ENCODE data around the gene SSBP3.
A peak's percentile ranks its signal among the peaks of the same experiment; 100 is the strongest.
"Not testable (repeated sequence)": the region's sequence is repeated elsewhere in the genome, so short reads cannot be mapped to it uniquely, and the experiment has no call there.

Gene SSBP3

GRCh38 chr1:54406339-54407153 is at the start of gene SSBP3:
SSBP3 (minus strand) TSS chr1:54406394.
- peak; percentile 99 for DNase-seq (ENCODE audit: low spot score)

DNA sequence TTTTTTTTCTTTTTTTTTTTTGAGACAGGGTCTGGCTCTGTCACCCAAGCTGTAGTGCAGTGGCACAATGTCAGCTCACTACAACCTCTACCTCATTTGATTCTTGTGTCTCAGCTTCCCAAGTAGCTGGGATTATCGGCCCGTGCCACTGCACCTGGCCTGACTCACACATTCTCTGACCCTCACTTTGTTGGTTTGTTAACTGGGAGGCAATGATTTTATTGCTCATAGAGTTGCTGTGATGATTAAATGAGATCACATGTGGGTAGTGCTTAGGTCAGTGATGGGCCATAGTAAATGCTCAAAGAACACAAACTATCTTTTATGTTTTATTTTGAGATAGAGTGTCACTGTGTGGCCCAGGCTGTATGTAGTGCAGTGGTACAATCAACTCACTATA is 47.3 kb upstream of the SSBP3 start:
- DNase-seq (ENCODE audit: low spot score) = no peak

DNA sequence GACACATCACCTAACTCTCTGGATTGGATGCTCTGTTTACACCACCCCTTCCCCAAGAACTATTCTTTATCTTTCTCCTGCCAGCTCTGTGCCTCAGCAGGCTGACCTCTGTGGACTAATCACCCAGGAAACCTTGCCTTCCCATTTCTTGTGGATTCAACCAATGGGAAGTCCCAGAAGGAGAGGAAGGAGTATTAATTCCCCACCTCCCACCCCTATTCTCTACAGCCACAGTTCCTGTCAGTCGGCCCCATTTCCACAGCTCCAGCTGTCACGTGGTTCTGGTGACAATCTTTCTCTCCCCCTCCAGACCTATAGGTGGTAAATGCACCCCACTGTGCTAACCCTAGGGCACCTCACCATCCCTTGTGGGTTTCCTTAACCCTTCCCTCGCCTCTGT is 46.8 kb upstream of the SSBP3 start:
- DNase-seq (ENCODE audit: low spot score) = no peak

DNA sequence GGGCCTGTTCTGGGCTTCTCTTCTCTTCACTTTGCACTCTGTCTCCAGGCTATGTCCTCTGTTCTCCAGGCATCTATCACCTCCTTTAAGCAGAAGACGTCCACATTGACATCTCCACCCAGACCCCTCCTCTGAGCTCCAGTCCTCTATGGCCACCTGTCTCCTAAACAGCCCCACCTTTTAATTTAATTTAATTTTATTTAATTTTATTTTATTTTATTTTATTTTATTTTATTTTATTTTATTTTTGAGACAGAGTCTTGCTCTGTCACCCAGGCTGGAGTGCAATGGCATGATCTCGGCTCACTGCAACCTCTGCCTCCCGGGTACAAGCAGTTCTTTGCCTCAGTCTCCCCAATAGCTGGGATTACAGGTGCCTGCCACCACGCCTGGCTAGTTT is 43.2 kb upstream of the SSBP3 start:
- DNase-seq (ENCODE audit: low spot score) = not testable (repeated sequence)

GRCh38 chr1:54448801-54449200 is 42.6 kb upstream of the SSBP3 start:
- not testable (repeated sequence) for DNase-seq (ENCODE audit: low spot score)

DNA sequence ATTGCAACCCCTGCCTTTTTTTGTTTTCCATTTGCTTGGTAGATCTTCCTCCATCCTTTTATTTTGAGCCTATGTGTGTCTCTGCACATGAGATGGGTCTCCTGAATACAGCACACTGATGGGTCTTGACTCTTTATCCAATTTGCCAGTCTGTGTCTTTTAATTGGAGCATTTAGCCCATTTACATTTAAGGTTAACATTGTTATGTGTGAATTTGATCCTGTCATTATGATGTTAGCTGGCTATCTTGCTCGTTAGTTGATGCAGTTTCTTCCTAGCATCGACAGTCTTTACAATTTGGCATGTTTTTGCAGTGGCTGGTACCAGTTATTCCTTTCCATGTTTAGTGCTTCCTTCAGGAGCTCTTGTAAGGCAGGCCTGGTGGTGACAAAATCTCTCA is 40.9 kb upstream of the SSBP3 start:
- DNase-seq (ENCODE audit: low spot score) = not testable (repeated sequence)

DNA sequence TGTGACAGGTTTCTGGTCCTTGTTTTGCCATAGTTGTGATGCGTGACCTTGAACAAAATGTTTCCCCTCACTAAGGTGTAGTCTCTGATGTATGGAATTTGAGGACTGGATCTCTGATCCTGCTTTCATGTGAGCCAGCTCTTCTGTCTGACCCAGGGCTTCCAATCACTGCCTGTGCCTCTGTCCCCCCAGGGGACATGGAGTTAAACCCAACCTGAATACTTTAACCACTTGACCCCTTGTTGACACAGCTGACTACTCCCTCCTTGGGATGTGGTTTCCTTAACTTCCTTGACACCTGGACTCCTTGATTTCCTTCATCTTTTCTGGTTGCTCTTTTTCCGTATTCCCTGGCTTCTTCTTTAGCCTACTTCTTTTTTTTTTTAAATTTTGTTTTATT is 36.0 kb upstream of the SSBP3 start:
- DNase-seq (ENCODE audit: low spot score) = no peak

- DNase-seq (ENCODE audit: low spot score) = peak; percentile 46
Observed at GRCh38 chr1:54439550-54440223, 33.5 kb upstream of the SSBP3 start.

GRCh38 chr1:54437783-54438182 is 31.6 kb upstream of the SSBP3 start:
- DNase-seq (ENCODE audit: low spot score) = no peak

GRCh38 chr1:54436826-54437225 is 30.6 kb upstream of the SSBP3 start:
- DNase-seq (ENCODE audit: low spot score) = no peak

DNA sequence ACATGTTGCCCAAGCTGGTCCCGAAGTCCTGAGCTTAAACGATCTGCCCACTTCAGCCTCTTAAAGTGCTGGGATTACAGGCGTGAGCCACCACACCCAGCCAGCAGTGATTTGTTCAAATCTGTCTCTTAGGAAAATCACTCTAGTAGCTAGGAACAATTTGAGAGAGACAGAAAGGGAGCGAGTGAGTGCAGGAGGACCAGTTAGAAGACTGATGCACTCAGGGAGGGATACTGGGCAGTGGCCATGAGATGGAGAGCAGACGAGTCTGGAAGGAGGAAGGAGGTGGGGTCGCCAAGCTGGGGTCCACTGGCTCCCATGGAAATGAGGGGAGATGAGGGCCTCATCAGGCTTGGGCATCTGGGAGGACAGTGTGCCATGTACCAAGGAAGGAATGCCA is 23.6 kb upstream of the SSBP3 start:
- no peak for DNase-seq (ENCODE audit: low spot score)

GRCh38 chr1:54428837-54429518 is 22.8 kb upstream of the SSBP3 start:
- DNase-seq (ENCODE audit: low spot score) = no peak

DNA sequence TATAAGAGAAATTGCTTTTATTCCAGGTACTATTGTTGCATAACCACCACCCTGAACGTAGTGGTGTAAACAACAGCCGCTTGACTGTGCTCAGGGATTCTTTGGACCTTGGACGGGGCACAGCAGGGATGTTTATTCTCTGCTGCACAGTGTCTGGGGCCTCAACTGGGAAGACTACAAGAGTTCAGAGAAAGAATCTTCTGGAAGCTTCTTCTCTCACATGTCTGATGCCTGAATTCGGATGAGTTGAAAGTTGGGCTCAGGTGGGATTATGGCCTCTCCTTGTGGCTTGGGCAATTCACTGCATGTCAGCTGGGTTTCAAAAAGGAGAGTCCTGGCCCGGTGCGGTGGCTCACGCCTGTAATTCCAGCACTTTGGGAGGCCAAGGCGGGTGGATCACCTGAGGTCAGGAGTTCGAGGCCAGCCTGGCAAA is 19.0 kb upstream of the SSBP3 start:
- DNase-seq (ENCODE audit: low spot score) = no peak

GRCh38 chr1:54424398-54424797 is 18.2 kb upstream of the SSBP3 start:
- no peak for DNase-seq (ENCODE audit: low spot score)

DNA sequence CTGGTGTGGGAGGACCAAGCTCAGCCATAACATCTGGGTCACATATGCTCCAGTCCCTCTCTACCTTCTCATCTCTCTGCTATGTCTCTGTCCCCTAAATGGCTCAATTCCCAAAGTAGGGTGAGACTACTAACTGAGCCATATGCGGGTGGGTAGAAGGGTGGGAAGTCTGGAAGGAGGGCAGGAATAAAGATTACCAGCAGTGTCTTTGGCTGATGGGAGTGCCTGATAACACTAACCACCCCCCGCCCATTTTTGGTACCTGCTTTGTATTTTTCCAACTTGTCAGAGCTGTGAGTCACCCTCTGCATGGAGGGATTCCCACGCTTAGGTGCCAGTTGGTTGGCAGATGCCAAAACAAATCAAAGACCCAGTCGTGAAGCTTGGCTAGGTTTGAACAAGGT is 14.9 kb upstream of the SSBP3 start:
- no peak for DNase-seq (ENCODE audit: low spot score)

GRCh38 chr1:54418598-54418997 is 12.4 kb upstream of the SSBP3 start:
- DNase-seq (ENCODE audit: low spot score) = not testable (repeated sequence)

DNA sequence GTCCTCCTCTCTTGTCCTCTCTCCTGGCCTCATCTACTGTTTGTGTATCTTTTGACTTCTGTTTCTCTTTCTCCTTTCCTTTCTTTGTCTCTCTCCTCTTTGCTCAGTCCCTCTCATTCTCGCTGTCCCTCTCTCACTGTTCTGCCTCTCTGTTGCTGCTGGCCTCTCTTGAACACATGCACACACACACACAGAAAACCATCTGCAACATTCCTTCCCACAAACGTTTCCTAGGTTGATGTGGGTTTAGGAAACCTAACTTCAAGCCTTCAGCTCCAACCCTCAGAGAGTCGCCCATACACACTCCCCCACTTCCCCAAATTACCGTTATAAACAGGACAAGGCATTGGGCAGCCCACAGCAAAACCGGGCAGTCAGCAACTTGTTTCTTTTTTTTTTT is 10.9 kb upstream of the SSBP3 start:
- no peak for DNase-seq (ENCODE audit: low spot score)

GRCh38 chr1:54416435-54416834 is 10.2 kb upstream of the SSBP3 start:
- no peak for DNase-seq (ENCODE audit: low spot score)

DNA sequence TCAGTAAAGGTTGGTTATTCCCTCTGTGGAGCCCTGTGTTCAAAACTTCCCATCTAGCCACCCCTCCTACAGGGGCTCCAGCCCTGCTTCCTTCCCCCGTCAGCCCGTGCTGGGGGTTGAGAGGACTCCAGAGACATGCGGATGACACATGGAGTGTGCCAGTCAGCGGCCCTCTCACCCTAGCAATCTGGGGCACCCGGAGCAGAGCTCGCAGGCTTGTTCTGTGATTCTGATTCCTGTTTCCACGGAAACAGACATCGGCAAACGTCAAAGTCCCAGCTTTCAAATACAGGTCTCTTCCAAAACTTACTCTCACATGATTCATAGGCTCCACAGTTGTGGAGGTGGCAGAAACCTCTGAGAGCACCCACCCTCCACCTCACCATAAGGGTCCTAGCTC is 9.8 kb upstream of the SSBP3 start:
- DNase-seq (ENCODE audit: low spot score) = no peak

- DNase-seq (ENCODE audit: low spot score) = no peak
Observed at GRCh38 chr1:54415533-54415932, 9.3 kb upstream of the SSBP3 start.

DNA sequence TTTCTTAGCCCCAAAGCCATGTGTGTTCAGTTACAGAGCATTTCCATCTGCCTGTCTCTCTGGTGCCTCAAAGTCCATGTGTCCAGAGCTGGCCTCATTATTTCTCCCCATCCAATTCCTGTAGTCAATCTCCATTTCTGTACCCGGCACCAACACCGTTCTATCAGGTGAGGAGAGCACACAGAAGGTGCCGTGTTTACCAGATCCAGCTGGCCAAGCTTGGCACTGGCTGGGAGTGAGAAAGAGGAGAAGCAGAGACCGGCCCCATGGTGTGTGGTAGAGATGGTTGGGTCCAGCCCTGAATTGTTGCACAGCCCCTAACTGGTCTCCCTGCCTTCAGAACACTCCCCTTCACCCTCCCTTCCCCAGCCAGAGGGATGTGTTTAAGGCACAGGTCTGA is 7.5 kb upstream of the SSBP3 start:
- DNase-seq (ENCODE audit: low spot score) = no peak

- DNase-seq (ENCODE audit: low spot score) = peak; percentile 65
Observed at GRCh38 chr1:54413295-54413694, 7.1 kb upstream of the SSBP3 start.

GRCh38 chr1:54410359-54410758 is 4.2 kb upstream of the SSBP3 start:
- DNase-seq (ENCODE audit: low spot score) = no peak

All from AG08396 (cell line).